GM18505 (cell line): ENCODE measurements around the gene ZMYM2.
A peak's percentile ranks its signal among the peaks of the same experiment; 100 is the strongest.
"Not testable (repeated sequence)": the region's sequence is repeated elsewhere in the genome, so short reads cannot be mapped to it uniquely, and the experiment has no call there.

Experiments
- ATAC-seq: cut with Tn5 transposase; IDR thresholded peaks from one replicate; pipeline ENCODE4 v1.9.1; 2021; ENCODE audit not compliant: unreplicated experiment
- POLR2A ChIP-seq: IDR thresholded peaks from 4 replicates; pipeline ENCODE4 v1.6.1; 2011; ENCODE audit warnings: borderline replicate concordance; ENCODE audit not compliant: insufficient read depth, insufficient read length; ENCODE audit errors: extremely low read depth

The ZMYM2 gene

DNA sequence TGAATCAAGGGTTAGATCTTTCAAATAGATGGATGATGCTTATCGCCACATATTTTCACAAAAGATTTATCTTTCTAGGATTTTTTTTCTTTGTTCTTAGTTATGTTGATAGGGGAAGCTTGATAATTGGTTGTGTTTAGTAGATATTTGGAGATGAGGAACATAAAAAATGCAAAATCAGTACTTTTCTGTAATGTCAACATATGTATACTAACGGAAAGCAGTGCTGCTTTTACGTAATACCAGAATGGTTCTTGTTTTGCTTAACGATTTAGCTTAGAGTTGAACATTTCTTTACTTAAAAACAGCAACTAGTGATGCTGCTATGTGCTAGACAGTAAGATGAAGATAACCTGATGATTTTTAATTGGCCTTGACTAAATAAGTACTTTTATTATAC, 3.0 kb downstream of the ZMYM2 start:
- no peak for ATAC-seq
- TF ChIP-seq POLR2A = no peak

DNA sequence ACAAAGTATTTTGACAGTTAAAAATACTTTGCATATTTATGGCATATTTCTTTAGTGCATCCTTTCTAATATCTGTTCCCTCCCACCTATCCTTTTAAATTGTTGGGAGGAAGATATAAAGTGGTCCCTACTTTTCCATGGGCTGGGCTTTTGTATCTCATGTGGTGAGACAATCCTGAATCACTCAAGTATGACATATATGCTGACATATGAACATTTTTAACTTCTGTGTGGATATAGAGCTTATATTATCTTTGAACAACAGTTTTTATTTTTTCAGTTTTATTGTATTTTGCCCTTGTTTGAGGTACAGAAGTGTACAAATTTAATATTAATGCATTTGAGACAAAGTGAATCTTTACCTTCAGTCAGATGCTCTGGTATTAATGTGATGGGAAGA, 3.4 kb downstream of the ZMYM2 start:
- ATAC-seq = no peak

GRCh38 chr13:19962894-19963293, 4.4 kb downstream of the ZMYM2 start:
- ATAC-seq = no peak
- no peak for TF ChIP-seq POLR2A

More for the DNA sequence above, 3.4 kb downstream of the ZMYM2 start:
- no peak for TF ChIP-seq POLR2A

DNA sequence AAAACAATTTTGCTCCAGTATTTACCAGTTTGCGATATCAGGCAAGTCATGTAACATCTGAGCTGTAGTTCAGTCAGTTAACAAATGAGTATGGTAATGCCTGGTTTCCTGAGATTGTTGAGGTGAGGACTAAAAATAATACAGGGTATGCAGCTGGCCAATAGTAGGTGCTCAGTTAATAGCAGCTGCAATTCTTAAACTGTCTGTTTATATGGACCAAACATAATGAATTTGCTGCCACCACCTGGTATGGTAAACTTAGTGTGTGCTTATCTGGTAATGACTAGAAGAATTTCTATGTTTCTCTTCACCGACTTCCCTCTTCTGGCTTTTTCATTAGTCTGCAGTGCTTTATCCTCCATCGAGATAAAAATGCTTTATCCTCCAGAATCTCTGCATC, 9.1 kb downstream of the ZMYM2 start:
- no peak for TF ChIP-seq POLR2A
- no peak for ATAC-seq

GRCh38 chr13:19974498-19975009, 16.0 kb downstream of the ZMYM2 start:
- ATAC-seq = not testable (repeated sequence)

DNA sequence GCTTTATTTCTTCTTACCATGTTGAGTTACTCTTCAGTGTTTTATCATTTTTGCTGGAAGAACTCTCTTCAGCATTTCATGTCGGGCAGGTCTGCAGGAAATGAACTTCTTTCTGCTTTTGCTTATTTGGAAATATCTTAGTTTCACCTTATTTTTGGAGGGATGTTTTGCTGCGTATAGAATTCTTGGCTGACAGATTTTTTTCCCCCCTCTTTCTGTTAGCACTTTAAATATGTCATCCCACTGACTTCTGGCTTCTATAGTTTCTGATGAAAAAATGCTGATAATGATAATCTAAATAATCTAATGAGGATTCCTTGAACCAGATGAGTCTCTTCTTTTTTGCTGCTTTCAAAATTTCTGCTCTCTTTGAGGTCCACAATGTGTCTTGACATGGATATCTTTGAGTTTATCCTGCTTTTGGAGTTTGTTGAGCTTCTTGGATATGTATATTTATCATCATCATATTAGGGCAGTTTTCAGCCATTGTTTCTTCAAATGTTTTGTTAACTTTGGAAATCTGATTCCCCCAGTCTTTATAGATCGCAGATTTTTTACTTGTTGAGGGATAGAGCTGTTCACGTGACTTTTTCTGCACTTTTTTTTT, 20.4 kb downstream of the ZMYM2 start:
- TF ChIP-seq POLR2A = no peak
- ATAC-seq = no peak

DNA sequence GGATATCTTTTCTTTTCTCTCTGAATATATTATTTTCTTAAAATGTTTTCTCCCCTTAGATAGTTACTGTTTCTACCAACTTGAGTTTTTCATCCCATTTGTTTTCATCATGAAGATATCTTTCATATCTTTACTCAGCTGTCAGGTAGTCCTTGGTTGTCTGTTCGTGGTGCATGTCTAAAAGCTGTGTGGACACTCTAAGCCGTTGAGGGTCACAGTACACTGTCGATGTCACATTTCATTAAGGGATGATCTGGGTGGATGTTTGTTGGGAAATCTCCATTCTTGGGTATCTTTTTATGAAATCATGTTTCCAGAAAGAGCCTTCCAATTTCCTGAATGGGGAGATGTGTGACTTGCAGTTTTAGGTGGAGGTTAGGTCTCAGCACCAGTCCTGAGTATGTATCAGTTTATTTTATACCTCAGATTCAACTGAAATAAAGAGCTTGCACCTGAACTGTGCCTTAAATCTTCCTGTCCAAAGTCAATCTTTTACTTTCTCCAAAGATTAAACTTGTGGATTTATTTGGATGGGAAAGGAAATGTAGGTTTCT, 23.2 kb downstream of the ZMYM2 start:
- ATAC-seq = no peak
- no peak for TF ChIP-seq POLR2A

- no peak for ATAC-seq
- no peak for TF ChIP-seq POLR2A
Measured at GRCh38 chr13:19982447-19983043, 24.0 kb downstream of the ZMYM2 start.

DNA sequence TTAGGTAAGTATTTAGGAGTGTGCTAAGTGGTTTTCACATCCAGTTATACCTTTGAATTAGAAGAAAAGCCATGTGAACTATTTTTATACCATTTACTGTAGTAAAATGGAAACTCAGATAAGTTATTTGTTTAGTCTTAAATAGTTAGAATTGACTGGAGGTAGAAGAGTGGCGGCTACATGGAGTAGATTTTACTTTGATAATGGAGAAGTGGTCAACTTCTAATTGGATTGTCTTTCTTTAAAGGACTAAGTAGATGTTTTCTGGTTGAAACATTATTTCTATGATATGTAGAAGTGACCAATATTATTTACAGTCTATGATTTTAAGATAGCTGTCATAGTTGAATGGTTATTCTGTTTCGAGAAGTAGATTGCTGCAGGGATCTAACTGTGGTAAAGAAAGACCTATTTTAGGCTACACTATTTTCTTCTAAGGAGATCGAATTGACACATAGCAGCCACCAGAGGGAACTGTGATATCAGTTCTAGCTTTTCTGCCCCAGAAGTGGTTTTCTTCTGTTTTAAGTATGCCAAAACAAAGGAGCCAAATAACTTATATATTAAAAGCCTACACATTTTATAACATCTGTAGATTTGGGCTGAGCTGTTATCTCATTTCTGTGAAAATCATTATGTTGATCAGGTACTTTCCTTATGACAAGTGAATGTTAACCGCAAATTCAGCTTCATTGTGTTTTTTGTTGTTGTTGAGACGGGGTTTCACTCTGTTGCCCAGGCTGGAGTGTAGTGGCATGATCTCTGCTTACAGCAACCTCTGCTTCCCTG, 26.1 kb downstream of the ZMYM2 start:
- ATAC-seq = peak; percentile 79
- no peak for TF ChIP-seq POLR2A

GRCh38 chr13:19985219-19985556, 26.7 kb downstream of the ZMYM2 start:
- no peak for ATAC-seq
- TF ChIP-seq POLR2A = no peak

GRCh38 chr13:19991531-19991930, 33.0 kb downstream of the ZMYM2 start:
- no peak for TF ChIP-seq POLR2A
- no peak for ATAC-seq

DNA sequence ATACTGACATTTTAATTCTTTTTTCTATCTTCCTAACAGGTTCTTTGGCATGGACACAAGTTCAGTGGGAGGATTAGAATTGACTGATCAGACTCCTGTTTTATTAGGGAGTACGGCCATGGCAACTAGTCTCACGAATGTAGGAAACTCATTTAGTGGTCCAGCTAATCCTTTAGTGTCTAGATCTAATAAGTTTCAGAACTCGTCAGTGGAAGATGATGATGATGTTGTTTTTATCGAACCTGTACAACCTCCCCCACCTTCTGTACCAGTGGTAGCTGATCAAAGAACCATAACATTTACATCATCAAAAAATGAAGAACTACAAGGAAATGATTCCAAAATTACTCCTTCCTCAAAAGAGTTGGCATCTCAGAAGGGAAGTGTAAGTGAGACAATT, 34.5 kb downstream of the ZMYM2 start:
- no peak for TF ChIP-seq POLR2A
- ATAC-seq = no peak

- no peak for TF ChIP-seq POLR2A
- ATAC-seq = no peak
Measured at GRCh38 chr13:19998960-19999359, 40.4 kb downstream of the ZMYM2 start.
